Measurements from ENCODE around the gene FAM107A.

The FAM107A gene

GRCh38 chr3:58577269-58577821, at the start of gene FAM107A:
Gene FAM107A (minus strand): TSS chr3:58577391. CDS start chr3:58569860, 7,531 bp downstream.
- no peak for DNase-seq

GRCh38 chr3:58625196-58625824, 48.1 kb upstream of the FAM107A start:
- DNase-seq: no peak

GRCh38 chr3:58624550-58624949, 47.4 kb upstream of the FAM107A start:
- DNase-seq: no peak

- DNase-seq: no peak
These were observed 46.8 kb upstream of the FAM107A start for GRCh38 chr3:58623961-58624360.

GRCh38 chr3:58623478-58623877, 46.3 kb upstream of the FAM107A start:
- no peak for DNase-seq

GRCh38 chr3:58622892-58623291, 45.7 kb upstream of the FAM107A start:
- no peak for DNase-seq

GRCh38 chr3:58622436-58622835, 45.2 kb upstream of the FAM107A start:
- no peak for DNase-seq

GRCh38 chr3:58621086-58621830, 44.1 kb upstream of the FAM107A start:
- no peak for DNase-seq

- no peak for DNase-seq
These were observed 43.2 kb upstream of the FAM107A start for GRCh38 chr3:58620421-58620820.

GRCh38 chr3:58617338-58617761, 40.2 kb upstream of the FAM107A start:
- DNase-seq: no peak

GRCh38 chr3:58613236-58614132, 36.3 kb upstream of the FAM107A start:
- DNase-seq: no peak

- no peak for DNase-seq
These were observed 35.6 kb upstream of the FAM107A start for GRCh38 chr3:58612830-58613229.

GRCh38 chr3:58609990-58610389, 32.8 kb upstream of the FAM107A start:
- peak; percentile 74 for DNase-seq

- no peak for DNase-seq
These were observed 31.5 kb upstream of the FAM107A start for GRCh38 chr3:58608648-58609047.

- peak; percentile 84 for DNase-seq
These were observed 30.6 kb upstream of the FAM107A start for GRCh38 chr3:58607816-58608215.

GRCh38 chr3:58606693-58607092, 29.5 kb upstream of the FAM107A start:
- no peak for DNase-seq

- DNase-seq: no peak
These were observed 26.8 kb upstream of the FAM107A start for GRCh38 chr3:58604031-58604430.

- DNase-seq: no peak
These were observed 26.4 kb upstream of the FAM107A start for GRCh38 chr3:58603606-58604005.

GRCh38 chr3:58597770-58598310, 20.6 kb upstream of the FAM107A start:
- DNase-seq: no peak

GRCh38 chr3:58596834-58597518, 19.8 kb upstream of the FAM107A start:
- DNase-seq: no peak

GRCh38 chr3:58594117-58594516, 16.9 kb upstream of the FAM107A start:
- no peak for DNase-seq

Data from activated CD4-positive, alpha-beta T cell treated with anti-CD3 and anti-CD28 coated beads, Interleukin-10, Interleukin-2, amounts not matched to agents 100 ng/mL and 50 ng/mL, durations not matched to agents 16 hours and 8 hours (primary cell).